CD14-positive monocyte (primary cell): ENCODE data around the gene GRAMD2B. TPM values are rescaled to one million over a fixed set of nuclear protein-coding genes. Genes with fewer than 3 reads are reported as not detected.

Experiments used
- DNase-seq, 3 donors: peaks; one replicate each; pipeline ENCODE4 v3.0.0-alpha.2; 2011 to 2022
- H2AFZ ChIP-seq: 2 replicates; pipeline ENCODE4 v1.6.0; 2012; ENCODE audit warnings: mild to moderate bottlenecking, low read depth, low read length, inconsistent platforms; ENCODE audit not compliant: insufficient read depth, poor library complexity, severe bottlenecking
- H3K27ac ChIP-seq, 2 donors: 1 replicate in 1 of 2; 2 replicates in 1 of 2; pipeline ENCODE4 v1.5.1; 2012 to 2013; ENCODE audit warnings: low read length in 2 of 2, control low read depth in 1 of 2, inconsistent platforms in 1 of 2, low read depth in 1 of 2, mild to moderate bottlenecking in 1 of 2
- H3K27me3 ChIP-seq, 2 donors: one replicate each; pipeline versions ENCODE4 v1.6.0 to v1.6.1; 2011 to 2013; ENCODE audit warnings: low read length in 2 of 2; ENCODE audit not compliant: control insufficient read depth in 2 of 2, insufficient read depth in 2 of 2
- H3K36me3 ChIP-seq, 2 donors: replicated peaks in 1 of 2; 1 replicate in 1 of 2; 2 replicates in 1 of 2; pipeline versions ENCODE4 v1.5.1 to v1.6.1; 2012 to 2013; ENCODE audit warnings: low read length in 2 of 2, control low read depth in 1 of 2, inconsistent platforms in 1 of 2, mild to moderate bottlenecking in 1 of 2; ENCODE audit not compliant: insufficient read depth in 2 of 2, control insufficient read depth in 1 of 2
- H3K4me1 ChIP-seq, 2 donors: 1 replicate in 1 of 2; 2 replicates in 1 of 2; pipeline versions ENCODE4 v1.5.1 to v1.6.1; 2012 to 2013; ENCODE audit warnings: low read length in 2 of 2, control low read depth in 1 of 2, inconsistent platforms in 1 of 2, mild to moderate bottlenecking in 1 of 2, moderate library complexity in 1 of 2; ENCODE audit not compliant: insufficient read depth in 2 of 2, control insufficient read depth in 1 of 2
- H3K4me2 ChIP-seq: replicated peaks from 2 replicates; pipeline ENCODE3; 2012; ENCODE audit warnings: low read length, moderate library complexity, mild to moderate bottlenecking; ENCODE audit not compliant: poor library complexity, severe bottlenecking; ENCODE audit errors: extremely low read depth
- H3K4me3 ChIP-seq, 3 experiments: fragments of 200-600 bp in 1 of 3; sonication (generic) in 1 of 3; replicated peaks in 1 of 3; 1 replicate in 2 of 3; 2 replicates in 1 of 3; pipeline ENCODE4 v1.5.1; 2011 to 2013; ENCODE audit warnings: low read length in 3 of 3, mild to moderate bottlenecking in 3 of 3, control low read depth in 2 of 3, low read depth in 2 of 3, inconsistent platforms in 1 of 3, moderate library complexity in 1 of 3
- H3K79me2 ChIP-seq: 2 replicates; pipeline ENCODE4 v1.6.0; 2012; ENCODE audit warnings: mild to moderate bottlenecking, control low read depth, inconsistent platforms, low read length, moderate library complexity; ENCODE audit not compliant: insufficient read depth
- H3K9ac ChIP-seq: 2 replicates; pipeline ENCODE4 v1.6.0; 2017; ENCODE audit warnings: low read length, mild to moderate bottlenecking; ENCODE audit not compliant: insufficient read depth, poor library complexity, severe bottlenecking
- H3K9me3 ChIP-seq, 2 donors: replicated peaks in 1 of 2; 1 replicate in 1 of 2; 2 replicates in 1 of 2; pipeline versions ENCODE4 v1.5.1 to v1.6.1; 2012 to 2013; ENCODE audit warnings: low read length in 2 of 2, control low read depth in 1 of 2; ENCODE audit not compliant: control insufficient read depth in 1 of 2, insufficient read depth in 1 of 2
- H4K20me1 ChIP-seq: 2 replicates; pipeline ENCODE4 v1.6.0; 2012; ENCODE audit warnings: mild to moderate bottlenecking, low read length, control low read depth, moderate library complexity; ENCODE audit not compliant: insufficient read depth
- H3K27ac Mint-ChIP-seq, 7 donors: one replicate each; pipeline ENCODE4 v1.8.0; 2020; ENCODE audit warnings: mild to moderate bottlenecking in 7 of 7, mixed read lengths in 7 of 7, moderate library complexity in 6 of 7, inconsistent platforms in 2 of 7
- H3K27me3 Mint-ChIP-seq, 3 donors: one replicate each; pipeline ENCODE4 v1.8.0; 2021 to 2022; ENCODE audit warnings: low read depth in 3 of 3, mild to moderate bottlenecking in 3 of 3, mixed read lengths in 3 of 3, moderate library complexity in 3 of 3, inconsistent platforms in 1 of 3
- H3K36me3 Mint-ChIP-seq, 2 donors: one replicate each; pipeline ENCODE4 v1.8.0; 2020; ENCODE audit warnings: mixed read lengths in 2 of 2, inconsistent platforms in 1 of 2, mild to moderate bottlenecking in 1 of 2
- H3K4me1 Mint-ChIP-seq: one replicate; pipeline ENCODE4 v1.8.0; 2020; ENCODE audit warnings: mild to moderate bottlenecking, mixed read lengths
- H3K4me3 Mint-ChIP-seq, 2 donors: one replicate each; pipeline ENCODE4 v1.8.0; 2020; ENCODE audit warnings: mild to moderate bottlenecking in 2 of 2, mixed read lengths in 2 of 2, moderate library complexity in 1 of 2
- H3K9me3 Mint-ChIP-seq, 7 donors: one replicate each; pipeline ENCODE4 v1.8.0; 2020 to 2022; ENCODE audit warnings: mixed read lengths in 7 of 7, mild to moderate bottlenecking in 6 of 7, moderate library complexity in 6 of 7, inconsistent platforms in 2 of 7
- WGBS: methylation state at CpG from one replicate; pipeline ENCODE4 v1.1.5; 2013; ENCODE audit warnings: missing lambda C conversion rate; ENCODE audit not compliant: insufficient coverage; 5-methylcytosine and 5-hydroxymethylcytosine counted together
- intact Hi-C, 2 donors: fragments of 100-400 bp; cut with micrococcal nuclease; formaldehyde crosslinking; loops; one replicate each; pipeline versions ENCODE4 v1.15.0 to v1.15.1; 2023
- polyA plus RNA-seq, 3 donors: library from polyadenylated mRNA; depleted of rRNA in 1 of 3; unstranded in 2 of 3; stranded (reverse) in 1 of 3; fragments of 300-500 nt in 2 of 3; fragments of >200 nt in 1 of 3; fragmentation: Illumina TruSeq in 2 of 3; gene quantifications; 1 replicate in 2 of 3; 2 replicates in 1 of 3; pipeline ENCODE4 v1.2.3, GENCODE V29; 2012 to 2021
- TF ChIP-seq, protein P1 (sequence below): fragments of 200-600 bp; IDR thresholded peaks from one replicate; pipeline ENCODE4 v1.8.0; 2022; ENCODE audit warnings: antibody characterized with exemption, mild to moderate bottlenecking

GRAMD2B gene
- polyA plus RNA-seq, 3 donors, result 0.79 to 1.2 (median 1.1) TPM

DNA sequence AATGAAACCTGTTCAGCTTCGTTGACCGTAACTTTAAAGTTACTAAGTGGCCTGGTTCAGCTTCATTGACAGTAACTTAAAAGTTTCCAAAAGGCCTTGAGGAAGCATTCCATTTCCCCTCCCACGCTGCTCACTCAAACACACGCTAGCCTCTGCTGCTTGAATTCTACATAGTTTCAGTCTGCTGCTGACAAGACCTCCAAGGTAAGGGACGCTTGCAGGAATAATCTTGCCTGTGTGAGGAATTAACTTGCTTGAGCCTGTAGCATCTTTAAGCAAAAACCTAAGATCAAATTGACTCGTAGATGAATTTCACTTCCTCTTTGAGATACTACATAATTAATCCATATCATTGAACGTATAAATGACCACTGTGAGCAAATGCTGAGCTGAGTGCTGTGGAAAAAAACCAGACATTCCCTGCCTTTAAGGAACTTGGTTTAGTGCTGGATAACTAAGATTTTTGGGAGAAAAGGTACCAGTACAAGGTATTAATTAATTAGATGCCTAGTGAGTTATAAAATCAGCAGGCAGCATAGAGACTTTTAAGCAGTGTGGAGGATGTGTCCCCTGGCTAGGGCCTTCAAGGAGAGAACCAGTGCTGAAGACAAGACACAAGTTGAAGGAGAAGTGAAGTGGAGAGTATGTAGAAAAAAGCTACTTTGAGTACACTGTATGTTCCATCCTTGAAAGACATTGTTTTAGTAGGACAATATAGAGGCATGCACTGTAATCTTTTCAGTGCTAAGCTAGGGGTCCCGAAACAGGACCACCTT lies 39.2 kb downstream of the GRAMD2B start:
- H3K27ac Mint-ChIP-seq, result no peak overlapping the region
- no peak overlapping the region for H2AFZ ChIP-seq

DNA sequence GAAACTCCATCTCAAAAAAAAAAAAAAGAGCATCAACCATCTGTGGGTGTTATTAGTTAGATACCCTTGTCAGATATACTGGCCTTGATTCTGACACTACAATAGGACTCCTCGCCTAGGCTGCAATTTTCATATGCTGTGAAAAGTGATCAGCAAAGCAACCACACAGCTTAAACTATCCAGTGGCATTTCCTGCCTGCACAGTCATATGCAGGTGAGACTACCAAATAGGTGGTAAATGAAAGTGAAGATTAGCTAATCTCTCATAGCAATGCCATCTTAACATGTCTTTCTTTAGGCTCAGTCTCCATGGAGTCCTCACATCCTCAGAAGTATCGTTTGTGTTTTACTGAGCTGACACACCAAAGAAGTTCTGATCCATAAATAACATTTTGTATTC lies 40.8 kb downstream of the GRAMD2B start:
- no peak overlapping the region for H3K4me3 ChIP-seq
- H3K36me3 ChIP-seq, result no peaks in the 10 kb centered on the region
- H3K27me3 ChIP-seq, result no peaks in the 10 kb centered on the region
- Mint-ChIP-seq H3K9me3 (no peaks in the 10 kb centered on the region), H3K27me3 (no peaks in the 10 kb centered on the region), H3K4me1 (no peaks in the 10 kb centered on the region), H3K4me3 (no peak overlapping the region), H3K27ac (no peak overlapping the region), H3K36me3 (peaks cover 0 to 3% of the 10 kb centered on the region in 2 donors)
- no peak overlapping the region for H2AFZ ChIP-seq
- H3K27ac ChIP-seq, result no peak overlapping the region
- H3K9ac ChIP-seq, result no peak overlapping the region
- TF ChIP-seq, protein P1, sequence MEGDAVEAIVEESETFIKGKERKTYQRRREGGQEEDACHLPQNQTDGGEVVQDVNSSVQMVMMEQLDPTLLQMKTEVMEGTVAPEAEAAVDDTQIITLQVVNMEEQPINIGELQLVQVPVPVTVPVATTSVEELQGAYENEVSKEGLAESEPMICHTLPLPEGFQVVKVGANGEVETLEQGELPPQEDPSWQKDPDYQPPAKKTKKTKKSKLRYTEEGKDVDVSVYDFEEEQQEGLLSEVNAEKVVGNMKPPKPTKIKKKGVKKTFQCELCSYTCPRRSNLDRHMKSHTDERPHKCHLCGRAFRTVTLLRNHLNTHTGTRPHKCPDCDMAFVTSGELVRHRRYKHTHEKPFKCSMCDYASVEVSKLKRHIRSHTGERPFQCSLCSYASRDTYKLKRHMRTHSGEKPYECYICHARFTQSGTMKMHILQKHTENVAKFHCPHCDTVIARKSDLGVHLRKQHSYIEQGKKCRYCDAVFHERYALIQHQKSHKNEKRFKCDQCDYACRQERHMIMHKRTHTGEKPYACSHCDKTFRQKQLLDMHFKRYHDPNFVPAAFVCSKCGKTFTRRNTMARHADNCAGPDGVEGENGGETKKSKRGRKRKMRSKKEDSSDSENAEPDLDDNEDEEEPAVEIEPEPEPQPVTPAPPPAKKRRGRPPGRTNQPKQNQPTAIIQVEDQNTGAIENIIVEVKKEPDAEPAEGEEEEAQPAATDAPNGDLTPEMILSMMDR, result no peak
- intact Hi-C loops, result no loop called here
- H3K4me1 ChIP-seq, result no peaks in the 10 kb centered on the region
- H3K9me3 ChIP-seq, result no peaks in the 10 kb centered on the region
- WGBS, result no CpG with 5 or more reads among the region's 2 CpGs
- H3K4me2 ChIP-seq, result no peak overlapping the region
- H3K79me2 ChIP-seq, result no peaks in the 10 kb centered on the region
- DNase-seq, result no peak
- no peaks in the 10 kb centered on the region for H4K20me1 ChIP-seq

More for the DNA sequence above, 39.2 kb downstream of the GRAMD2B start:
- H3K4me2 ChIP-seq, result no peak overlapping the region
- TF ChIP-seq, protein P1, result no peak
- no peaks in the 10 kb centered on the region for H3K79me2 ChIP-seq
- no peaks in the 10 kb centered on the region for H3K36me3 ChIP-seq
- no peak overlapping the region for H3K4me3 Mint-ChIP-seq
- H3K4me3 ChIP-seq, result no peak overlapping the region
- H3K4me1 Mint-ChIP-seq, result no peaks in the 10 kb centered on the region
- H4K20me1 ChIP-seq, result no peaks in the 10 kb centered on the region
- WGBS, result 93% methylated on average over 1 of the region's 8 CpGs
- intact Hi-C loops, result no loop called here
- H3K9ac ChIP-seq, result no peak overlapping the region
- no peaks in the 10 kb centered on the region for H3K27me3 ChIP-seq
- H3K27ac ChIP-seq, result no peak overlapping the region
- H3K4me1 ChIP-seq, result no peaks in the 10 kb centered on the region
- no peaks in the 10 kb centered on the region for H3K9me3 Mint-ChIP-seq
- H3K9me3 ChIP-seq, result no peaks in the 10 kb centered on the region
- peaks cover 0 to 3% of the 10 kb centered on the region in 2 donors for H3K36me3 Mint-ChIP-seq
- DNase-seq, result no peak
- H3K27me3 Mint-ChIP-seq, result peaks cover 0 to 3% (median 0%) of the 10 kb centered on the region in 3 donors
